HepG2 (cell line): ENCODE data around the gene DEDD2. TPM values are rescaled to one million over a fixed set of nuclear protein-coding genes. Genes with fewer than 3 reads are reported as not detected.

Experiments used
- ATAC-seq: fragments of 200-7000 bp; cut with Tn5 transposase; 3 replicates; pipeline ENCODE4 v1.9.1; 2020; ENCODE audit warnings: mild to moderate bottlenecking, moderate library complexity
- BruUV-seq: library from RNA; stranded (reverse); fragments of 400-500 nt; replicated peaks from 2 replicates; lab custom pipeline; 2021; lab: Mats Ljungman, UMichigan
- CTCF ChIA-PET: fragments of 300-600 bp; formaldehyde crosslinking; extraction: SDS; loops from one replicate; lab custom pipeline; 2021; ENCODE audit warnings: low total read pairs, inconsistent platforms, low intra/inter-chr PET ratio; lab: Yijun Ruan, JAX
- POLR2A ChIA-PET: fragments of 350-600 bp; sonication (Branson Sonifier 250); formaldehyde crosslinking; loops from one replicate; lab custom pipeline; 2020; ENCODE audit warnings: antibody characterized with exemption, inconsistent platforms; lab: Yijun Ruan, JAX
- DNase-seq: peaks from one replicate; pipeline ENCODE4 v3.0.0-alpha.2; 2015; ENCODE audit warnings: low spot score
- FAIRE-seq: peaks from 3 replicates; lab custom pipeline; 2011; peaks lifted over from hg19 to GRCh38; lab: Jason Lieb, UNC
- H2AFZ ChIP-seq: one replicate; pipeline ENCODE4 v1.6.1; 2011; ENCODE audit warnings: low read length, inconsistent platforms
- H3K27ac ChIP-seq: fragments of 300-600 bp; 3 replicates; pipeline ENCODE4 v1.8.0; 2011; ENCODE audit warnings: mixed run types, mild to moderate bottlenecking, mixed read lengths, low read length, inconsistent platforms; ENCODE audit not compliant: insufficient read depth; ENCODE audit errors: extremely low read length
- H3K27me3 ChIP-seq, 2 experiments: fragments of 200-600 bp in 1 of 2; 2 replicates in 1 of 2; 3 replicates in 1 of 2; pipeline versions ENCODE4 v1.6.0 to v1.8.0; 2011; ENCODE audit warnings: low read length in 2 of 2, mild to moderate bottlenecking in 2 of 2, moderate library complexity in 2 of 2, inconsistent platforms in 1 of 2; ENCODE audit not compliant: insufficient read depth in 2 of 2, control insufficient read depth in 1 of 2
- H3K36me3 ChIP-seq, 2 experiments: fragments of 200-600 bp in 1 of 2; replicated peaks in 1 of 2; 2 replicates in 1 of 2; 3 replicates in 1 of 2; pipeline versions ENCODE4 v1.5.1 to v1.8.0; 2011; ENCODE audit warnings: low read length in 2 of 2, inconsistent platforms in 1 of 2; ENCODE audit not compliant: insufficient read depth in 2 of 2, control insufficient read depth in 1 of 2
- H3K4me1 ChIP-seq: 2 replicates; pipeline ENCODE4 v1.5.1; 2012; ENCODE audit warnings: low read length, inconsistent platforms; ENCODE audit not compliant: insufficient read depth
- H3K4me2 ChIP-seq: 2 replicates; pipeline ENCODE4 v1.6.0; 2011; ENCODE audit warnings: low read depth, low read length, inconsistent platforms
- H3K4me3 ChIP-seq, 3 experiments: fragments of 200-600 bp in 1 of 3; sonication (generic), shearing (Covaris generic) in 1 of 3; replicated peaks in 1 of 3; 2 replicates each; pipeline ENCODE4 v1.5.1; 2011 to 2016; ENCODE audit warnings: low read length in 3 of 3, inconsistent platforms in 2 of 3, low read depth in 2 of 3, mild to moderate bottlenecking in 2 of 3, control low read depth in 1 of 3, mixed read lengths in 1 of 3; ENCODE audit not compliant: insufficient read depth in 1 of 3
- H3K79me2 ChIP-seq: one replicate; pipeline ENCODE4 v1.6.1; 2011; ENCODE audit warnings: low read length, inconsistent platforms; ENCODE audit not compliant: insufficient read depth
- H3K9ac ChIP-seq: 2 replicates; pipeline ENCODE4 v1.6.0; 2011; ENCODE audit warnings: mild to moderate bottlenecking, low read depth, low read length, inconsistent platforms; ENCODE audit not compliant: insufficient read depth
- H3K9me3 ChIP-seq: 2 replicates; pipeline ENCODE4 v1.5.1; 2012; ENCODE audit warnings: mild to moderate bottlenecking, low read length
- H4K20me1 ChIP-seq: 2 replicates; pipeline ENCODE4 v1.6.0; 2011; ENCODE audit warnings: inconsistent platforms, mild to moderate bottlenecking, low read length, moderate library complexity; ENCODE audit not compliant: insufficient read depth
- CAMTA2 ChIP-seq: sonication (generic); formaldehyde crosslinking; IDR thresholded peaks from 2 replicates; pipeline ENCODE4 v1.4.0; 2020; ENCODE audit warnings: mild to moderate bottlenecking, missing genetic modification reagents, borderline replicate concordance
- CBX1 ChIP-seq: IDR thresholded peaks from one replicate; pipeline ENCODE4 v1.6.1; 2016; ENCODE audit warnings: antibody characterized with exemption, low read depth
- CEBPB ChIP-seq: IDR thresholded peaks from 2 replicates; pipeline ENCODE4 v1.6.1; 2011; ENCODE audit warnings: low read depth, low read length, improper control_type of control experiment, borderline replicate concordance
- HES4 ChIP-seq: sonication (generic); formaldehyde crosslinking; IDR thresholded peaks from 2 replicates; pipeline ENCODE4 v1.9.0; 2021; ENCODE audit warnings: mild to moderate bottlenecking, missing genetic modification reagents, borderline replicate concordance
- NCOR1 ChIP-seq: fragments of 200-600 bp; sonication (generic); IDR thresholded peaks from 2 replicates; pipeline ENCODE4 v1.7.0; 2017; ENCODE audit warnings: antibody characterized with exemption, low read length, borderline replicate concordance
- ZNF232 ChIP-seq: sonication (generic); formaldehyde crosslinking; IDR thresholded peaks from 2 replicates; pipeline ENCODE4 v1.4.0; 2020; ENCODE audit warnings: missing genetic modification reagents, borderline replicate concordance
- ZNF558 ChIP-seq: sonication (generic); formaldehyde crosslinking; IDR thresholded peaks from 2 replicates; pipeline ENCODE4 v1.9.0; 2022; ENCODE audit warnings: mild to moderate bottlenecking, missing genetic modification reagents, borderline replicate concordance
- ZSCAN12 ChIP-seq: sonication (generic); formaldehyde crosslinking; IDR thresholded peaks from 2 replicates; pipeline ENCODE4 v1.9.0; 2021; ENCODE audit warnings: mild to moderate bottlenecking, missing genetic modification reagents
- whole genome bisulfite sequencing: methylation state at CpG from one replicate; pipeline ENCODE4 v1.1.6; 2017; ENCODE audit warnings: low lambda C conversion rate; 5-methylcytosine and 5-hydroxymethylcytosine counted together
- in situ Hi-C: cut with HindIII; loops from 2 replicates; pipeline ENCODE4 v1.10.0; 2017; ENCODE audit warnings: low pct_unique_long_range_greater_than_20kb; ENCODE audit not compliant: extremely low pct_ligation_motif_present
- intact Hi-C: fragments of 100-400 bp; cut with micrococcal nuclease; formaldehyde crosslinking; loops from one replicate; pipeline ENCODE4 v1.10.0; 2022; ENCODE audit not compliant: unreplicated experiment
- polyA plus RNA-seq, 8 experiments: library from polyadenylated mRNA; depleted of rRNA in 3 of 8; stranded (reverse) in 7 of 8; unstranded in 1 of 8; fragments of >200 nt; fragmentation: Illumina TruSeq in 4 of 8; extraction: Trizol in 4 of 8; gene quantifications; 2 replicates each; pipeline versions ENCODE4 v1.2.1 to v1.2.3, GENCODE V29; 2011 to 2016; ENCODE audit warnings: low read depth in 4 of 8, missing spikeins in 1 of 8, mixed read lengths in 1 of 8; ENCODE audit not compliant: insufficient read depth in 1 of 8
- total RNA-seq, 5 experiments: library from RNA; depleted of rRNA; stranded (reverse); fragments of >200 nt; fragmentation: Illumina TruSeq; extraction: Trizol; gene quantifications; 2 replicates each; pipeline ENCODE4 v1.2.3, GENCODE V29; 2016; ENCODE audit warnings: low read depth in 1 of 5
- TF ChIP-seq, protein P1 (sequence below), 2 experiments: sonication (generic) in 1 of 2; formaldehyde crosslinking in 1 of 2; IDR thresholded peaks; 2 replicates each; pipeline versions ENCODE4 v1.4.0 to v1.6.1; 2018 to 2020; ENCODE audit warnings: missing genetic modification reagents in 2 of 2, borderline replicate concordance in 1 of 2, low read depth in 1 of 2, mild to moderate bottlenecking in 1 of 2, missing biosample characterization in 1 of 2
- TF ChIP-seq, protein P2 (sequence below): sonication (generic); IDR thresholded peaks from 2 replicates; pipeline ENCODE4 v1.6.1; 2016; ENCODE audit warnings: low read depth, borderline replicate concordance
- TF ChIP-seq, protein P3 (sequence below): IDR thresholded peaks from 2 replicates; pipeline ENCODE4 v1.6.1; 2016; ENCODE audit warnings: missing genetic modification reagents, missing compliant biosample characterization
- TF ChIP-seq, protein P4 (sequence below): sonication (generic); formaldehyde crosslinking; IDR thresholded peaks from 2 replicates; pipeline ENCODE4 v1.5.0; 2020; ENCODE audit warnings: mild to moderate bottlenecking, missing genetic modification reagents, borderline replicate concordance
- TF ChIP-seq, protein P5 (sequence below): sonication (generic); formaldehyde crosslinking; IDR thresholded peaks from 2 replicates; pipeline ENCODE4 v1.9.0; 2021; ENCODE audit warnings: missing genetic modification reagents, mild to moderate bottlenecking, borderline replicate concordance

Gene DEDD2
- total and polyA plus RNA-seq, 2 of the 13 experiments (the other 11 are each of a cell fraction or from before 2014, with no cell fraction given), result 19.2 to 24.7 TPM

DNA sequence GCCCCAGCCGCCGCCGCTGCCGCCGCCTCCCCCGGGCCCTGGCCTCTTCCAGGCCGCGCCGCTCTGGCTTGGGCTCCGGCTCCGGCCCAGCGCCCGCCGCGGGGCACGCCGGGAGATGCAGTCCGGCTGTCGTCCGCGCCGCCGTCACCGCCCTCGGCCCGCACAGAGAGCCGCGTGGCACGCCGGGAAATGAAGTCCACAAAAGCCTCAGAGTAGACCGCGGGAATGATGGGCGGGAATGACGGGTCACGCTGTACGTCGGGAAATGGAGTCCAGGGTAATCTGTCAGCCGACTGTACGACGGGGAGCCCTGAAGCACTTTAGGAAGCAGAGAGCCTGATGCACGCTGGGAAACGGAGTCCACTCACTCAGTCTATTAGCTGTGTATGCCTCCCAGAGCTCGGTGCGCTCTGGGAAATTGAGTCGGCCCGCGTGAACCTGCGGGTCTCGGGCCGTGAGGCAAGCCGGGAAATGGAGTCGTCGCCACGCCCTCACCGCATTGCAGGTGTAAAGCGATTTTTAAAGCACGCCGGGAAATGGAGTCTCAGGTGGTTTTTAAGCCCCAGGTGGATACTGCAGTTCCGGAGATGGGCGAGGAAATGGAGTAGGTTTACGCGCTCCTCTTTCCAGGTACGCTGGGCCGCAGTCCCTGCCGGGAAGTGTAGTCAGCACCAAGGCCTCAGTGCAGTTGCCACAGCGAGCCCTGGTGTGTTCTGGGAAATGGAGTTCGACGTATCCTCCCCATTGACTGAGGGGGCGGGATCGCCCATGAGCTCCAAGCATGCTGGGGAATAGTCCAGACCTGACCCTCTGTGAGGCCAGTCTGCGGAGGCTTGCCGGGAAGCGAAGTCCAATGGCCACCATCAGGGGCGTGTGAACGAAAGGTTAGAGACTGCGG is 25.3 kb upstream of the DEDD2 start, which contains the start of gene GSK3A:
GSK3A (minus strand) TSS at position 91 of the 898 bp plus-strand sequence. CDS start 137 bp downstream, outside the sequence.
- no TSS peak for BruUV-seq
- TF ChIP-seq, protein P1, sequence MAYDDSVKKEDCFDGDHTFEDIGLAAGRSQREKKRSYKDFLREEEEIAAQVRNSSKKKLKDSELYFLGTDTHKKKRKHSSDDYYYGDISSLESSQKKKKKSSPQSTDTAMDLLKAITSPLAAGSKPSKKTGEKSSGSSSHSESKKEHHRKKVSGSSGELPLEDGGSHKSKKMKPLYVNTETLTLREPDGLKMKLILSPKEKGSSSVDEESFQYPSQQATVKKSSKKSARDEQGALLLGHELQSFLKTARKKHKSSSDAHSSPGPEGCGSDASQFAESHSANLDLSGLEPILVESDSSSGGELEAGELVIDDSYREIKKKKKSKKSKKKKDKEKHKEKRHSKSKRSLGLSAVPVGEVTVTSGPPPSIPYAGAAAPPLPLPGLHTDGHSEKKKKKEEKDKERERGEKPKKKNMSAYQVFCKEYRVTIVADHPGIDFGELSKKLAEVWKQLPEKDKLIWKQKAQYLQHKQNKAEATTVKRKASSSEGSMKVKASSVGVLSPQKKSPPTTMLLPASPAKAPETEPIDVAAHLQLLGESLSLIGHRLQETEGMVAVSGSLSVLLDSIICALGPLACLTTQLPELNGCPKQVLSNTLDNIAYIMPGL (CRISPR knock-in tag; IDR thresholded peaks at IDR 0.05; ENCODE audit: borderline replicate concordance in 1 of 2, low read depth in 1 of 2), result peak; percentile 58 to 67; a peak in 3 of 4 replicates
- TF ChIP-seq CBX1, result peak; percentile 21
- TF ChIP-seq, protein P2, sequence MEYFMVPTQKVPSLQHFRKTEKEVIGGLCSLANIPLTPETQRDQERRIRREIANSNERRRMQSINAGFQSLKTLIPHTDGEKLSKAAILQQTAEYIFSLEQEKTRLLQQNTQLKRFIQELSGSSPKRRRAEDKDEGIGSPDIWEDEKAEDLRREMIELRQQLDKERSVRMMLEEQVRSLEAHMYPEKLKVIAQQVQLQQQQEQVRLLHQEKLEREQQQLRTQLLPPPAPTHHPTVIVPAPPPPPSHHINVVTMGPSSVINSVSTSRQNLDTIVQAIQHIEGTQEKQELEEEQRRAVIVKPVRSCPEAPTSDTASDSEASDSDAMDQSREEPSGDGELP, result peak; percentile 3; the same call in 1 of the 2 replicates
- TF ChIP-seq NCOR1, result 0 out of 2 replicates have a peak, but pooled peaks have one; percentile 14
- TF ChIP-seq ZNF232 (CRISPR knock-in tag), result peak; percentile 77; the same call in 1 of the 2 replicates
- TF ChIP-seq, protein P3, sequence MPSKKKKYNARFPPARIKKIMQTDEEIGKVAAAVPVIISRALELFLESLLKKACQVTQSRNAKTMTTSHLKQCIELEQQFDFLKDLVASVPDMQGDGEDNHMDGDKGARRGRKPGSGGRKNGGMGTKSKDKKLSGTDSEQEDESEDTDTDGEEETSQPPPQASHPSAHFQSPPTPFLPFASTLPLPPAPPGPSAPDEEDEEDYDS (CRISPR knock-in tag), result peak; percentile 83
- peak; percentile 89 for TF ChIP-seq CEBPB
- TF ChIP-seq, protein P4, sequence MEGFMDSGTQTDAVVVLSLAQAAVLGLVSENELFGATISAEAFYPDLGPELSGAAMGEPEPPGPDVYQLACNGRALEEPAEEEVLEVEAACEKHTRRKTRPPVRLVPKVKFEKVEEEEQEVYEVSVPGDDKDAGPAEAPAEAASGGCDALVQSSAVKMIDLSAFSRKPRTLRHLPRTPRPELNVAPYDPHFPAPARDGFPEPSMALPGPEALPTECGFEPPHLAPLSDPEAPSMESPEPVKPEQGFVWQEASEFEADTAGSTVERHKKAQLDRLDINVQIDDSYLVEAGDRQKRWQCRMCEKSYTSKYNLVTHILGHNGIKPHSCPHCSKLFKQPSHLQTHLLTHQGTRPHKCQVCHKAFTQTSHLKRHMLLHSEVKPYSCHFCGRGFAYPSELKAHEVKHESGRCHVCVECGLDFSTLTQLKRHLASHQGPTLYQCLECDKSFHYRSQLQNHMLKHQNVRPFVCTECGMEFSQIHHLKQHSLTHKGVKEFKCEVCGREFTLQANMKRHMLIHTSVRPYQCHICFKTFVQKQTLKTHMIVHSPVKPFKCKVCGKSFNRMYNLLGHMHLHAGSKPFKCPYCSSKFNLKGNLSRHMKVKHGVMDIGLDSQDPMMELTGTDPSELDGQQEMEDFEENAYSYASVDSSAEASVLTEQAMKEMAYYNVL (CRISPR knock-in tag), result peak; percentile 35; the same call in 1 of the 2 replicates
- TF ChIP-seq CAMTA2, result no peak; the same call in 1 of the 2 replicates
- no peak; the same call in 1 of the 2 replicates for TF ChIP-seq ZNF558
- peak; percentile 77; the same call in 1 of the 2 replicates for TF ChIP-seq ZSCAN12
- TF ChIP-seq, protein P5, sequence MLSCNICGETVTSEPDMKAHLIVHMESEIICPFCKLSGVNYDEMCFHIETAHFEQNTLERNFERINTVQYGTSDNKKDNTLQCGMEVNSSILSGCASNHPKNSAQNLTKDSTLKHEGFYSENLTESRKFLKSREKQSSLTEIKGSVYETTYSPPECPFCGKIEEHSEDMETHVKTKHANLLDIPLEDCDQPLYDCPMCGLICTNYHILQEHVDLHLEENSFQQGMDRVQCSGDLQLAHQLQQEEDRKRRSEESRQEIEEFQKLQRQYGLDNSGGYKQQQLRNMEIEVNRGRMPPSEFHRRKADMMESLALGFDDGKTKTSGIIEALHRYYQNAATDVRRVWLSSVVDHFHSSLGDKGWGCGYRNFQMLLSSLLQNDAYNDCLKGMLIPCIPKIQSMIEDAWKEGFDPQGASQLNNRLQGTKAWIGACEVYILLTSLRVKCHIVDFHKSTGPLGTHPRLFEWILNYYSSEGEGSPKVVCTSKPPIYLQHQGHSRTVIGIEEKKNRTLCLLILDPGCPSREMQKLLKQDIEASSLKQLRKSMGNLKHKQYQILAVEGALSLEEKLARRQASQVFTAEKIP, result no peak
- peak; percentile 36; the same call in 1 of the 2 replicates for TF ChIP-seq HES4 (CRISPR knock-in tag)

More for the DNA sequence above, 25.3 kb upstream of the DEDD2 start, which contains the start of gene GSK3A:
- in situ Hi-C loops, result no loop called here
- no peaks in the 10 kb centered on the region for H3K9me3 ChIP-seq
- DNase-seq (peak; percentile 99), ATAC-seq (peak; percentile 80), FAIRE-seq (peak; percentile 99)
- H3K27me3 ChIP-seq, result no peaks in the 10 kb centered on the region; a peak in 1 of 5 replicates
- CTCF ChIA-PET, result interaction anchor here (4.3 kb wide), 1 partner anchor 48 kb away, joined by 34 read pairs; no protein-coding TSS in a partner anchor
- intact Hi-C loops, result loop anchor here (1.0 kb wide), 2 partner anchors 22 to 49 kb away; partner anchors contain the start of gene ZNF526
- H3K4me1 ChIP-seq, result peaks cover 50% of the 10 kb centered on the region
- H3K79me2 ChIP-seq, result peaks cover 20% of the 10 kb centered on the region
- peak within 1 kb of the TSS; percentile 6 for H2AFZ ChIP-seq
- POLR2A ChIA-PET, result interaction anchor here (0.6 to 6.6 kb wide), 26 partner anchors 9 to 359 kb away, joined by 3 to 117 read pairs (median 7); partner anchors contain the start of genes CEACAM1, CIC, DEDD2 and PAFAH1B3
- H3K4me2 ChIP-seq, result peak within 1 kb of the TSS; percentile 94
- H3K36me3 ChIP-seq, result peaks cover 0 to 18% of the 10 kb centered on the region in 2 experiments; a peak in 3 of 5 replicates
- peak within 1 kb of the TSS; percentile 97 for H3K9ac ChIP-seq
- WGBS, result 1% methylated on average over 18 of the region's 76 CpGs
- H4K20me1 ChIP-seq, result peaks cover 13% of the 10 kb centered on the region; the same call in 1 of the 2 replicates
- peak within 1 kb of the TSS; percentile 79 to 90 (median 81) for H3K4me3 ChIP-seq
- peak within 1 kb of the TSS; percentile 92 for H3K27ac ChIP-seq
